BE2C (cell line): Measurements from ENCODE around the gene TUBA3C.

Source experiments
- DNase-seq: peaks from one replicate; pipeline ENCODE4 v3.0.0-alpha.2; 2020
- H3K27me3 ChIP-seq: fragments of 250-450 bp; sonication (Bioruptor Pico); 2 replicates; pipeline ENCODE4 v1.5.1; 2020; ENCODE audit warnings: mild to moderate bottlenecking
- H3K36me3 ChIP-seq: fragments of 250-450 bp; sonication (Bioruptor Pico); 2 replicates; pipeline ENCODE4 v1.5.1; 2020; ENCODE audit warnings: mild to moderate bottlenecking
- H3K4me1 ChIP-seq: fragments of 250-450 bp; sonication (Bioruptor Pico); 2 replicates; pipeline ENCODE4 v1.5.1; 2020
- H3K4me3 ChIP-seq: 2 replicates; pipeline ENCODE4 v1.5.1; 2011; ENCODE audit warnings: low read depth, low read length
- H3K9me3 ChIP-seq: fragments of 250-450 bp; sonication (Bioruptor Pico); 2 replicates; pipeline ENCODE4 v1.5.1; 2020
- TF ChIP-seq, protein P1 (sequence below): IDR thresholded peaks from 2 replicates; pipeline ENCODE4 v1.5.1; 2012; ENCODE audit warnings: mild to moderate bottlenecking, low read depth, low read length

The TUBA3C gene

DNA sequence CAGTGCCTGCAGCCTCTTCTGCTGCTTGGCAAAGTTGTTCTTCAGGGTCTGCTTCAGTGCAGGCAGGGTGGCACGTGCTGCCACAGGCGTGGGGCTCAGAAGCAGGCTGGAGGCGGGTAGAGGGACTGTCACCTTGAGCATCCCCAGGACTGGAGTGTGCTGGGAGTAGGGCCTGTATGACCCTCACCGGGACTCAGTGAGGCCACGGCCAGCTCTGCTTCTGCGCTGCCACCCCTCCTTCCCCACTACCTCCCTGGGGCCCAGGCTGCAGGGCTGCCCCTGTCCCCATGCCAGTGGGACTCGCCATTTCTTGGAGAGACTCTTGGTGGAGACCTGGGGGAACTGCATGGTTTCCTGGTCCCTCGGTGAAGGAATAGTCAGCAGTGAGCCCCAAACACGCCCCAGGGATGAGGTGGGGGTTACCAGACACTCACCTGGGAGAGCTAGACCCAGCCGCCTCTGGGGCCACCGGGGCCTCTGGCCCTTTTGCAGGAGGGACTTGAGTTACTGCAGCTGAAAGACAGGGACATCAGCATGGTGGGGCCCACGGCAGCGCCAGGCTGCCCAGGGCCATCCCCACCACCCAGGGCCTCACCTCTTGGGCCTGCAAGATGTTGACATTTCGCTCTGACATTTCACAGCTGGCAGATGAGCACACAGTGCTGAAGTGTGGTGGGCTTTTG lies 29.9 kb downstream of the TUBA3C start:
- Histone ChIP-seq H3K9me3 (peaks cover 10% of the 10 kb centered on the region), H3K36me3 (no peaks in the 10 kb centered on the region), H3K27me3 (no peaks in the 10 kb centered on the region), H3K4me3 (no peak overlapping the region), H3K4me1 (no peaks in the 10 kb centered on the region)
- no peak for DNase-seq
- TF ChIP-seq, protein P1, sequence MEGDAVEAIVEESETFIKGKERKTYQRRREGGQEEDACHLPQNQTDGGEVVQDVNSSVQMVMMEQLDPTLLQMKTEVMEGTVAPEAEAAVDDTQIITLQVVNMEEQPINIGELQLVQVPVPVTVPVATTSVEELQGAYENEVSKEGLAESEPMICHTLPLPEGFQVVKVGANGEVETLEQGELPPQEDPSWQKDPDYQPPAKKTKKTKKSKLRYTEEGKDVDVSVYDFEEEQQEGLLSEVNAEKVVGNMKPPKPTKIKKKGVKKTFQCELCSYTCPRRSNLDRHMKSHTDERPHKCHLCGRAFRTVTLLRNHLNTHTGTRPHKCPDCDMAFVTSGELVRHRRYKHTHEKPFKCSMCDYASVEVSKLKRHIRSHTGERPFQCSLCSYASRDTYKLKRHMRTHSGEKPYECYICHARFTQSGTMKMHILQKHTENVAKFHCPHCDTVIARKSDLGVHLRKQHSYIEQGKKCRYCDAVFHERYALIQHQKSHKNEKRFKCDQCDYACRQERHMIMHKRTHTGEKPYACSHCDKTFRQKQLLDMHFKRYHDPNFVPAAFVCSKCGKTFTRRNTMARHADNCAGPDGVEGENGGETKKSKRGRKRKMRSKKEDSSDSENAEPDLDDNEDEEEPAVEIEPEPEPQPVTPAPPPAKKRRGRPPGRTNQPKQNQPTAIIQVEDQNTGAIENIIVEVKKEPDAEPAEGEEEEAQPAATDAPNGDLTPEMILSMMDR, result no peak

DNA sequence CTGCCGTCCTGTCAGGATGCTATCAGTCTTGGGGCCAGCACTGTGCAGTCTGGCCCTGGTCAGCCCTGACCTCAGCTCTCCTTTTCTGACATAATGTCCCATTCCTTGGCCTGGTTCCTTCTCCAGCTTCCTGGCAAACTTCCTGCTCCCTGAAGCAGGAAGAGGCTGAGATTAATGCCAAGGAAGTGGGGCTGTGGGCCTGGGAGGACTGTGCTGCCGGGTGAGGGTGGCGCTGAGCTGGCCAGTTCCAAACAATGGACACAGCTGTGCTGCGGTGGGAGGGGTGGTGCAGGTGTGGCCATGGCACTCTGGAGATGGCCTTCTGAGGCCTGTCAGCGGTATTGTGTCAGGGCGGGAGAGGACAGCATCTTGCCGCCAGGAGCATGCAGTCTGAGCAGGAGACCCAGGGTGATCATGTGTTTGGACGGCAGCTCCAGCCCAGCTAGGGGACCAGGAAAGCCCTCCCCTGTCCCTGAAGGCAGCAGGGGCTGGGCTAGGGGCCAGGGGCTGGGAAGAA lies 30.9 kb downstream of the TUBA3C start:
- Histone ChIP-seq H3K27me3 (no peaks in the 10 kb centered on the region), H3K4me3 (no peak overlapping the region), H3K4me1 (no peaks in the 10 kb centered on the region), H3K36me3 (no peaks in the 10 kb centered on the region), H3K9me3 (peaks cover 10% of the 10 kb centered on the region)
- no peak for DNase-seq
- TF ChIP-seq, protein P1, result no peak

DNA sequence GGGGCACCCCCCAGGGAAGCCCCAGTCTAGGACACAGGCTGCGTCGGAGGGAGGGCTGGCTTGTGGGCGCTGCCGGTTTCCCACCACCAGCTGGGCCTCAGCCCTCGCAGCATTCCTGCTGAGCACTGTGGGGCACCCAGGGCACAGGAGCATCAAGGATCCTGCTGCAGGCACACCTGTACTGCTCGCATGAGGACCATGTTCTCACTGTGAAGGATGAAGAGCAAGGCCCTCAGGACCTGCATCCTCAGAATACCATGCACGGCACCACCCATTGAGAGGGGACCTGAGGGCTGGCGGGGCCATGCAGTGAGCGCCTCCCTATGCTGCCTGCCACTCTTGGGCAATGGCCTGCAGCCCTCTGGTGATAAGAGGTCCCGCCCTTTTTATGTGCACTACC lies 31.4 kb downstream of the TUBA3C start:
- peaks cover 10% of the 10 kb centered on the region for H3K9me3 ChIP-seq
- TF ChIP-seq, protein P1, result no peak

DNA sequence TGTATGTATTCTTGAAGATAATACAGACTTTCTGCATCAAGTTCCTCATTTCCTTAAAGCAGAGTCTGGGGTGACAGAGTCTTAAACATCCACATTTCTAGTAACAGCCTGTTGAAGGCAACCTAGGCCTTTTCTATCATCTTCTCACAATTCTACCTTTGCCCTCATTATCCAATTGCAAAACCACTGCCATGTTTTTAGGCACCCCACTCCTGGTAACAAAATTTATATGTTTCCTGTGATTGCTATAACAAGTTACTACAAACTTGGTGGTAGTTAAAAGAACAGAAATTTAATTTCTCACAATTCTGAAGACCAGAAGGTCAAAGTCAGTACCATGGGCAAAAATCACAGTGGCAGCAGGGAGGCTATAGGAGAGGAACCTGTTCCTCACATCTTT lies 33.1 kb downstream of the TUBA3C start:
- no peak overlapping the region for H3K4me3 ChIP-seq
- no peaks in the 10 kb centered on the region; the same call in 1 of the 2 replicates for H3K9me3 ChIP-seq
- H3K27me3 ChIP-seq, result no peaks in the 10 kb centered on the region
- TF ChIP-seq, protein P1, result no peak
- no peaks in the 10 kb centered on the region for H3K4me1 ChIP-seq
- DNase-seq, result no peak
- H3K36me3 ChIP-seq, result no peaks in the 10 kb centered on the region

More for the DNA sequence above, 31.4 kb downstream of the TUBA3C start:
- no peak for DNase-seq
- H3K36me3 ChIP-seq, result no peaks in the 10 kb centered on the region
- no peaks in the 10 kb centered on the region for H3K4me1 ChIP-seq
- no peaks in the 10 kb centered on the region for H3K27me3 ChIP-seq
- H3K4me3 ChIP-seq, result no peak overlapping the region
